OCI-LY1 (cell line): ENCODE measurements around the gene DENND5A.
"Not testable (repeated sequence)": the region's sequence is repeated elsewhere in the genome, so short reads cannot be mapped to it uniquely, and the experiment has no call there.

Experiments
- H2AFZ ChIP-seq: fragments of 200-600 bp; sonication (generic), shearing (Covaris generic); 2 replicates; pipeline ENCODE4 v1.6.0; 2014; ENCODE audit warnings: antibody characterized with exemption, mild to moderate bottlenecking, low read length
- H3F3A ChIP-seq: fragments of 200-600 bp; sonication (generic), shearing (Covaris generic); 2 replicates; pipeline ENCODE4 v1.6.0; 2014; ENCODE audit warnings: mild to moderate bottlenecking, antibody characterized with exemption, low read length, moderate library complexity; ENCODE audit not compliant: insufficient read depth
- H3K27ac ChIP-seq: fragments of 200-600 bp; sonication (generic); 2 replicates; pipeline ENCODE4 v1.5.1; 2014; ENCODE audit warnings: low read length, mixed run types, mild to moderate bottlenecking, low read depth; ENCODE audit not compliant: poor library complexity, severe bottlenecking
- H3K27me3 ChIP-seq: fragments of 200-600 bp; sonication (generic); 2 replicates; pipeline ENCODE4 v1.6.0; 2014; ENCODE audit warnings: antibody characterized with exemption, mild to moderate bottlenecking, low read length, moderate library complexity; ENCODE audit not compliant: insufficient read depth
- H3K36me3 ChIP-seq: fragments of 200-600 bp; sonication (generic); 2 replicates; pipeline ENCODE4 v1.6.1; 2014; ENCODE audit warnings: mild to moderate bottlenecking, antibody characterized with exemption, low read length, moderate library complexity, mixed read lengths; ENCODE audit not compliant: insufficient read depth
- H3K4me1 ChIP-seq: fragments of 200-600 bp; sonication (generic); 2 replicates; pipeline ENCODE4 v1.5.1; 2014; ENCODE audit warnings: mild to moderate bottlenecking, low read length, moderate library complexity; ENCODE audit not compliant: insufficient read depth, severe bottlenecking
- H3K4me2 ChIP-seq: fragments of 200-600 bp; sonication (generic), shearing (Covaris generic); 2 replicates; pipeline ENCODE4 v1.6.1; 2014; ENCODE audit warnings: low read length
- H3K4me3 ChIP-seq: fragments of 200-600 bp; sonication (generic); 2 replicates; pipeline ENCODE4 v1.5.1; 2014; ENCODE audit warnings: low read length, low read depth, mild to moderate bottlenecking, mixed read lengths; ENCODE audit not compliant: poor library complexity, severe bottlenecking
- H3K79me2 ChIP-seq: fragments of 200-600 bp; shearing (Covaris generic); 2 replicates; pipeline ENCODE4 v1.6.1; 2016; ENCODE audit warnings: mixed run types, low read length, mixed read lengths; ENCODE audit not compliant: insufficient read depth
- H3K9ac ChIP-seq: fragments of 200-600 bp; sonication (generic), shearing (Covaris generic); 2 replicates; pipeline ENCODE4 v1.6.1; 2014; ENCODE audit warnings: mild to moderate bottlenecking, low read length, mixed read lengths
- H3K9me2 ChIP-seq: fragments of 200-600 bp; sonication (generic), shearing (Covaris generic); 2 replicates; pipeline ENCODE4 v1.6.1; 2014; ENCODE audit warnings: low read depth, mild to moderate bottlenecking, low read length, mixed read lengths
- H3K9me3 ChIP-seq: fragments of 200-600 bp; shearing (Covaris generic); 2 replicates; pipeline ENCODE4 v1.6.1; 2014; ENCODE audit warnings: low read length, mixed read lengths
- H4K20me1 ChIP-seq: fragments of 200-600 bp; sonication (generic), shearing (Covaris generic); 2 replicates; pipeline ENCODE4 v1.6.0; 2016; ENCODE audit warnings: mild to moderate bottlenecking, low read length; ENCODE audit not compliant: insufficient read depth
- CTCF ChIP-seq: fragments of 200-600 bp; sonication (generic), shearing (Covaris generic); IDR thresholded peaks from 2 replicates; pipeline ENCODE4 v1.5.1; 2017; ENCODE audit warnings: mild to moderate bottlenecking, antibody characterized with exemption, low read length, moderate library complexity, mixed read lengths
- EZH2 ChIP-seq: fragments of 200-600 bp; sonication (generic), shearing (Covaris generic); IDR thresholded peaks from 2 replicates; pipeline ENCODE4 v1.8.0; 2017; ENCODE audit warnings: borderline replicate concordance, mixed run types, mild to moderate bottlenecking, antibody characterized with exemption, low read length, moderate library complexity, mixed read lengths

Gene DENND5A

GRCh38 chr11:9193316-9193715 is 71.8 kb downstream of the DENND5A start:
- Histone ChIP-seq H3K27me3 (no peaks in the 10 kb centered on the region), H2AFZ (no peak overlapping the region), H3K4me1 (no peaks in the 10 kb centered on the region), H3F3A (no peaks in the 10 kb centered on the region), H4K20me1 (no peaks in the 10 kb centered on the region), H3K4me3 (no peak overlapping the region), H3K36me3 (no peaks in the 10 kb centered on the region; the same call in 1 of the 2 replicates), H3K4me2 (no peak overlapping the region), H3K9ac (no peak overlapping the region), H3K27ac (no peak overlapping the region), H3K79me2 (no peaks in the 10 kb centered on the region), H3K9me3 (peaks cover 2% of the 10 kb centered on the region; the same call in 1 of the 2 replicates), H3K9me2 (no peaks in the 10 kb centered on the region)
- no peak for TF ChIP-seq CTCF
- no peak for TF ChIP-seq EZH2

GRCh38 chr11:9192561-9192960 is 72.6 kb downstream of the DENND5A start:
- Histone ChIP-seq H3K4me2 (no peak overlapping the region), H3K9me2 (no peaks in the 10 kb centered on the region), H3K79me2 (no peaks in the 10 kb centered on the region), H3K9ac (no peak overlapping the region), H2AFZ (no peak overlapping the region), H3K36me3 (no peaks in the 10 kb centered on the region; the same call in 1 of the 2 replicates), H3K4me3 (no peak overlapping the region), H3K27ac (no peak overlapping the region), H4K20me1 (no peaks in the 10 kb centered on the region), H3K27me3 (no peaks in the 10 kb centered on the region), H3K9me3 (peaks cover 2% of the 10 kb centered on the region; the same call in 1 of the 2 replicates), H3F3A (no peaks in the 10 kb centered on the region), H3K4me1 (no peaks in the 10 kb centered on the region)
- TF ChIP-seq CTCF (no peak), EZH2 (no peak)

GRCh38 chr11:9190326-9191016 is 74.7 kb downstream of the DENND5A start:
- not testable (repeated sequence) for H3K79me2 ChIP-seq, H3K9ac ChIP-seq, H3K27ac ChIP-seq, H3K9me3 ChIP-seq, H3K9me2 ChIP-seq, H3K4me2 ChIP-seq, H3K4me1 ChIP-seq, H2AFZ ChIP-seq, H3K4me3 ChIP-seq, H3F3A ChIP-seq, H3K36me3 ChIP-seq, H4K20me1 ChIP-seq, H3K27me3 ChIP-seq

- not testable (repeated sequence) for H3K4me2 ChIP-seq, H3K79me2 ChIP-seq, H3K9me2 ChIP-seq, H3K36me3 ChIP-seq, H2AFZ ChIP-seq, H3K4me1 ChIP-seq, H3K27ac ChIP-seq, H4K20me1 ChIP-seq, H3K9me3 ChIP-seq, H3K4me3 ChIP-seq, H3K27me3 ChIP-seq, H3K9ac ChIP-seq, H3F3A ChIP-seq
These were observed 76.3 kb downstream of the DENND5A start for GRCh38 chr11:9188860-9189259.
